ENCODE results near the gene RAB8B.

RAB8B gene

DNA sequence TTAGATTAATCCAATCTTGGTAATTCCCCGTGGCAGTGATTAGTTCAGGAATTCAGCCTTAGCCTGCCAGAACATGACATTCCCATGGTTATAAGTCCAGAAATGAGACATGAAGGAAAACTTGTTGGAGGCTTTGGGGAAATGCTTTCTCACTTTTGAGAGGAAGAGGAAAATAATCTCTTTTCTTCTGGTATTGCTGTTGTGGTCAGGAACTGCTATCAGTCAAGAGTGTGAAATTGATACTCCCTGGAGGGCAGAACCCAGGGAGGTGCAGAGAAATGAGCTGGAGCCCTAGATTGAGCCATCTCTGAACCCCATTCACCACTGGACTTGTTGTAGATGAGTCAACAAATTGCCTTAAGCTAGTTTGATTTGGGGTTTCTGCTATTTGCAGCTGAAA, 49.4 kb downstream of the RAB8B start:
- no peak for FAIRE-seq

DNA sequence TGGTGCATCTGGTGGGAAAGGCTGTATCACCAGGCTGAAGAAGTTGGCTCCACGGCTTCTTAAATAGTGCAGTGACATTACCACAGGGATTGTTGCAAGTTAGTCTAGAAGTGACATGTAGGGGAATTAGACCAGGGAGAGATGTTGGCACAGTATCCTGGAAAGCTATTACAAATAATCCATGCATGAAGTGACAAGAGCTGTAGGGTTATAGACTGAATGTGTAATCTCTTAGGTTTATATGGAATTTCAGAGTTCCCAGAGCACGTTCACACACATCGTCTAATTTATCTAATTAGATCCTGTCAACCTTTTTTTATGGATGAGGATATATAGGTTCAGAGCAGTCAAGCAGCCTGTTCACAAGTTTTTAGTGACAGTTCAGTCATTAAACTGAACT, 50.7 kb downstream of the RAB8B start:
- no peak for FAIRE-seq

DNA sequence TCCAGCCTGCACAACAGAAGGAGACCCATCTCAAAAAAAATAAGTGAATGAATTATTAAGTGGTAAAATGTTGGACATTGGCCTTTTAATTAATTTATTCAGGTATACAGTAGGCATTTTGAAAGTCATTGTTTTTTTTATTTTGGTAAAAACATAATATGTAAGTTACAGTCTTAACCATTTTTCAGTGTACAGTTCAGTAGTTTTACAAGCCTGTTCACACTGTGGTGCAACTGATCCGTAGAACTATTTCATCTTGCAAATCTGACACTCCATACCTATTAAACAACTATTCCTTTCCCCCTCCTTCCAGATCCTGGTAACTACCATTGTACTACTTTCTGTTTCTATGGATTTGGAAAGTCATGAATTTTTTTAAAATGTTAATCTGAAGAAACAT, 51.9 kb downstream of the RAB8B start:
- no peak for FAIRE-seq

DNA sequence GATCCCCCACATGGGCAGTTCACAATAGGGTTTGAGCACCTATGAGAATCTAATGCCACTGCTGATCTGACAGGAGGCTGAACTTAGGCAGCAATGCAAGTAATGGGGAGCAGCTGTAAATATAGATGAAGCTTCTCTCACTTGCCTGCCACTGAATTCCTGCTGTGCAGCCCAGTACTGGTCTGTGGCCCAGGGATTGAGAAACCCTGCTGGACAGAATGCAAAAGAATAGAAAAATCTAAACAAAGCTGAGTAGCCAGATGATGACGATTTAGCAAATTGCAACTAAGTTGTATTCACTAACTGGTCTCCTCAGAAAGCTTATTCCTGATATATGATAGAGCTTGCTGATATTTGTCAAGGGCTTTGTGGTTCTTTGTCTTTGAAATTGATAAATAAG, 53.7 kb downstream of the RAB8B start:
- FAIRE-seq, result no peak

DNA sequence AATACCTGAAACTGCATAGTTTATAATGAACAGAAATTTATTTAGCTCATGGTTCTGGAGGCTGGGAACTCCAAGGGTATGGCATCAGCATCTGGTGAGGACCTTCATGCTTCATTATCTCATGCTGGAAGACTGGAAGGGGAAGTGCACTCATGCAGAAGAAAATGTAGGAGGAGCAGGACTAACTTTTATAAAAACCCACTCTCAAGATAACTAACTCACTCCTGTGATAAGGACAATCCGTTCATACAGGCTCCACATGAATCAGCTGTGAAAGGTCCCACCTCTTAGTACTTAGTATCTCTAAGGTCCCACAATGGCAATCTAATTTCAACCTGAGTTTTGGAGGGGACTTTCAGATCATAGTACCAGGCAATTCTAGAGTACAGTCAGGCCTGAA, 54.4 kb downstream of the RAB8B start:
- no peak for FAIRE-seq

DNA sequence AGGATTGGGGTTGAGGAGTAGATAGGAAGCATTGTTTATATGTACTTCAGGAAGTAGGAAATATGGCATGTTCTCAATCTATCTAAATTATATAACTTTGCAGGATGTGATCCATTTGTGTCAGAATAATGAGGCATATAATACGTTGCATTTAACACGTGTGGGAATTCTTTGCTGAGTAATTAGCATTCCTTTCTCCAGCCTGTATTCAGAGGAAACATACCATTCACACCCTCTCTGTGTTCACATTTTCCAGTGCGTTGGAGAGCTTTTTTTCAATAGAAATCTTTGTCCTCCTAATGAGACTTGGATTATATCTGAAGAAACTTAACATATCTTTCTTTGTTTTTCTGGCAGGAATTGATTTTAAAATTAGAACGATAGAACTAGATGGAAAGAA, 55.0 kb downstream of the RAB8B start:
- FAIRE-seq, result no peak

DNA sequence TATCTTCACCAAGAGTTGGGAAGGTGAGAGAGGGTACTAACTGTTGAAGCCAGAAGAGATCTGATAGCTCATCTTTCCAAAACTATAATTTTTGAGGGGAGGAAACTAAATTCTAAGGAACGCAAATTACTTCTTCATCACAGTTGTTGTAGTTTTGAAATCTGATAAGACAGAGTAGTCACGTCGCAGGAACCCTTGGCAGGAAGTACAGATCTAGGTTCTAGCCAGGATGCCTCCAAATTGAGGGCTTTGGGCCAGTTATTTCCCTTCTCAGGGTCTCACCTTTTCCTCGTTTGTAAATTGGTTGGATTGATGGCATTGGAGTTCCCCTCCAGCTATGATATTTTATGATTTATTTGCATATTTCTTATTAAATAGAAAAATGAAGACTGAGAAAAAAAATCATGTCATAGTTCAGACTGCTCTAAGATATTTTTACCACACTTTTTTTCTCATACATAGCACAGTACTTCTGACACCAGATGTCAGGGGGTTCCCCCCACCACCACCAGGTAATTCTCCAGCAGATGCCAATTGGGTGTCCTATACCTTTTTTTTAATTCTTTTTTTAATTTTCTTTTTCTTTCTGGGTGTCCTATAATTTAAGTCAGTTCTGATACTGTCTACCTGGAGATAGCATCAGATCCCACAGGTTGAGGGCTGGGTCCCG, 55.7 kb downstream of the RAB8B start:
- FAIRE-seq, result no peak

DNA sequence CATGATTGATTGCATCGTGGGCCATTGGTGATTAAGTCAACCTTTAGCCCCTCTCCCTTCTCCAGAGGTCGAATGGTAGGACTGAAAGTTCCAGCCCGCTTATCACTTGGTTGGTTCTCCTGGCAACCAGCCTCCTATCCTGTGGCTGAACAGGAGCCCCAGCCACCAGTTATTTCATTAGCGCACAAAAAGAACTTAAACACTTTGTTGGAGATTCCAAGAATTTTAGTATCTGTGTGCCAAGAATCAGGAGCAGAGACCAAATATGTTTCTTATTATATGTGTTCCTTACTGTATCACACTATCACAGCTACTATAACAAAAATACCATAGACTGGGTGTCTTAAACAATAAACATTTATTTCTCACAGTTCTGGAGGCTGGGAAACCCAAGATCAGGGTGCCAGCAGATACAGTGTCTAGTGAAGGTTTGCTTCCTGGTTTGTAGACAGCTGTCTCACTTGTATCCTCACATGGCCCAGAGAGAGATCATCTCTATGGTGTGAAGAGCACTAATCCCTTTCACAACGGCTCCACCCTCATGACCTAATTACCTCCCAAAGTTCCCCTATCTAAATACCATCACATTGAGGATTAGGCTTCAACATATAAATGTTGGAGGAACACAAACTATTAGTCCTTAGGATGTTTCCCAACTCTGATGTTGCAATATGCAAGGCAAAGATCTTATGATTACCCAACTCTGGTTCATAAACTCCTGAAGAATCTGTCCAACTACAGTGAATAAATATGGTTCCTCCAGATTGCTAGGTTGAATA, 57.5 kb downstream of the RAB8B start:
- FAIRE-seq, result no peak

DNA sequence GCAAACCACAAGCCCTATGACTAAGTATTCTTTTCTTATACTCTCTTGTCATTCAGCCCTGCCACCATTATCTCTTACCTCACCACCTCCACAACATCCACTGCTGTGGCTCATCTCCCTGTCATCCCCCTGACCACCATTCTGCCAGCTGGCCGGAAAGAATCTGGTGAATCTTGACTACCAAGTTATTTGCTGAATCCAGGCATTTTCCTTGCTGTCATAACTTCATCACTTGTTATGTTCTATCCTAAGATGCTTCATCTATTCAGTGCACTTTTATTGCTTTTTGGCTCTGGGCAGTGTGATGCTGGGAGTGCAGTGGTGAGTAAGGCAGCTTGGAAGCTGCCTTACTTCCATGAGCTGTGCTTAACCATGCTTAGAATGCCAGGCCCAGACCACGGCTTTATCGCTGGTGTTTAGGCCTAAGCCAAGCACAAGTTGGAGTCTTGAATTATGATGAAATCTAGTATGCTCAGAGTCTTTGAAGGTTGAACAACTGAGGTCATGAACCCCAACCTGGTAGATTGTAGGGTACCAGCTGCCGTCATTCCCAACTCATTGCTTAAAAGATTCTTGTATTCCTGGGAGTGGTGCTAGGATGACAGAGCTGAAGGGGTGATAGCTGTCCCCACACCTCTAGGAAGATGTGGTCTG, 61.0 kb downstream of the RAB8B start:
- no peak for FAIRE-seq

DNA sequence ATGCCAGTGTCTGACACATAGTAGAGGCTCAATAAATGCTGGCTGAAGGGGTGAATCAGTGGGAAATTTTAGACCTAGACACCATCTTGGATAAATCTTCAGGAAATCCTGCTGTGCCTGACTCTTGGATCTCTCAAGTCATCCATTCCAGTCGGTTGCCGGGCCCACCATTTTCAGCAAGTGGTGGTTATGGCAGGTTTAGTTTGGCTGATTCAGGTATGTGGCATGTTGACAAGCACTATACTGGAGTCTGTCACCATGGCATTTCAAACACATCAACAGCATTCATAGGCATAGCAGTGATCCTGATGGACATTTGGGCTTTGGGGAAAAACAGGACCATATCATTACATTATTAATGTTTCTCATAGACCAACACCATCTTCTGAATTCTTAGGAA, 62.3 kb downstream of the RAB8B start:
- no peak for FAIRE-seq

DNA sequence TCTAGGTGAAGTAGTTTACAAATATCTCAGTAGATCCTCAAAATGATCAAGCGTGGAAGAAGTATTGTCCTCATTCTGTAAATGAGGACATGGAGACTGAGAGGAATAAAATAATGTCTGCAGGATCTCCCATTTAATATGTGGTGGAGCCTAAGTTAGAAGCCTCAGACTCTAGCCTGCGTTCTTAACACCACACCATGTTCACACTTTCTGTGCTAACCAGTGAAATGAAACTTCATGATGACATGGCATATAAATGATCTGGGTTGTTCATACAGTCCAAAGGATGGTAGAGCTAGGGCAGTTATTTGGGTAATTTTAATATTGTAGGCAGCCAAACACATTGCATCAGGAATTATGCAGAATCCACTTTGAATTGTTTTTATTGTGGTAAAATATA, 62.9 kb downstream of the RAB8B start:
- FAIRE-seq, result no peak

DNA sequence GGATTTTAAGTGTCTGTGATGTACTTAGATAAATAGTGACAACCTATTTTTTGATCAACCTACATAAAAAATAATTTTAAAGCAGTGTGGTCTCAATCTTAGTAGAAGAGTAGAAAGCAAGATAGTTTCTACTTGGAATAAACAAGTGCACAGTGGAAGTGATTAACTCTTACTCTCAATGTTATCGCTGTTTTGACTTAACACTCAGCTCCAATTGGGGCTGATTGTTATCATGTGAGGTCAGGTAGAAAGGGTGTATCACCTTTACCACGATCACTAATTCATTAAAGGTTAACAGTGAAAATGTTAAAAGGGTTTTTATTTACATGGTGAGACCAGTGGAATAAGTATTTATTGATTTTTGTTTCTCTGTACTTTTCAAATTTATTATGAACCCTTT, 65.6 kb downstream of the RAB8B start:
- FAIRE-seq, result no peak

DNA sequence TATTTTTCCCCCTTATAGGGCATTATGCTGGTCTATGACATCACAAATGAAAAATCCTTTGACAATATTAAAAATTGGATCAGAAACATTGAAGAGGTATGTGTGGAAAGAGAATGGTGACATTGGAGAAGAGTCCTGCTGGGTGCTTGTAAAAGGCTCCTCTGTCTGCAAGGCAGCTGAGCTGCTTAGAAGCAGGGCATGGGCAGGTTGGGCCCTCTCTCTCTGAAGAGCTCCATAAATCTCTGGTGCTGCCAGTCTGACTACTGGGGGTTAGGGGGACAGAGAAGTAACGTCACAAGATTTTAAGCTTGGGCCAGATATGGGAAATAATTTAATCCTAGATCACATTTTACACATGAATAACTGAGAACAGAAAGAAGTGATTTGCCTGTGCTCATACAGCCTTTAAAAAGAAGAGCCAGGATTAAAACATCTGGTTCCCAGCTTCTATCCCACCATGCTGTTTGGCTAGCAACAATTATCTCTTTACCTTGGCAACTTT, 66.1 kb downstream of the RAB8B start:
- no peak for FAIRE-seq

DNA sequence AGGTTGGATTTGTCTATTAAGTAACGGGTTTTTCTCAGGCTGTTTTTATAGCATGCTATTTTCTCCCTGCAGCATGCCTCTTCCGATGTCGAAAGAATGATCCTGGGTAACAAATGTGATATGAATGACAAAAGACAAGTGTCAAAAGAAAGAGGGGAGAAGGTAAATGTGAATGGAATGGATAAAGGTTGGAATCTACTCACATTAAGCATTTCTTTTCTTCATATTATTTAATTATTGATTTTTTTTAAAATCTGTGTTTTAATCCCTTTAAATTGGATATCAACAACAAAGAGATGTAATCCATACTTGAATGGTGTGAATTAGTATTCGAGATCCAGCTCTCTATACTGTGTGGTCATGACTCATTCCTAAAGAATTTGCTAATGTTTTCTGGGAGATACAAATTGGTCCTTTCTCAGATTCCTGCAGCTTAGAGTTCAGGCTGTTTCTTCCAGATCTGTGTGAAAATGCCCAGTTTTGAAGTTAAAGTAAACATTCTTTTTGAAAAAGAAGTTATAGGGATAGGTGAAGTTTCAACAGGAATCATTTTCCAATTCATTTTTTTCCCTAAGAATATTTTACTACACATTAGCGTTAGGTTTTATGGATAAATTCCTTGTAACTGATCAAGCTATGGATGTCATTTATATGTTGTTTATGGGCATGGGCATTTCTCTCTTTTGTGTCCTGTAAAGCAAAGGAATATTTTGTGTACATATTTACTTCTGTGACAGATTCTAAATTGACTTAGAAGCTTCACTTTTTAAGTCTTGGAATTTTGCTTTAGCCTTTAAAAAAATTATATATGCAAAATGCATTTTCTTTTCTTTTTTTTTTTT, 67.2 kb downstream of the RAB8B start:
- no peak for FAIRE-seq

DNA sequence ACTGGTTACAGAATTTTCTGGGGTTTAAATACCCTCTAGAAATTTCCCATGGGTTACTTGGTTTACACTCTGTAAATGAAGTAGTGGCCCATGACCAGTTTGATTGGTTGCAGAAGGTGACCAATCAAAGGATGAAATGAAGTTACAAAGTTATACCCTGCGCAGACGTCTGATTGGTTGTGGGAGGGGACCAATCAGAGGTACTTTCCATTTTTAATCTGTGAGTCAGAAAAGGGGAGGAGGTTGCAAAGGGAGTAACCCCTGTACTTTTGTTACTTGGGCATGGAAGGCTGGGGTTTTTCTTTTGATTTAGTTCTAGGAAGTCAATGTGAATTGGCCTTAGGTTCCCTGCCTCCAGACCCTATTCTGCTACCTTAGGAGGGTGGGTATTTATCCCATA, 69.3 kb downstream of the RAB8B start:
- no peak for FAIRE-seq

DNA sequence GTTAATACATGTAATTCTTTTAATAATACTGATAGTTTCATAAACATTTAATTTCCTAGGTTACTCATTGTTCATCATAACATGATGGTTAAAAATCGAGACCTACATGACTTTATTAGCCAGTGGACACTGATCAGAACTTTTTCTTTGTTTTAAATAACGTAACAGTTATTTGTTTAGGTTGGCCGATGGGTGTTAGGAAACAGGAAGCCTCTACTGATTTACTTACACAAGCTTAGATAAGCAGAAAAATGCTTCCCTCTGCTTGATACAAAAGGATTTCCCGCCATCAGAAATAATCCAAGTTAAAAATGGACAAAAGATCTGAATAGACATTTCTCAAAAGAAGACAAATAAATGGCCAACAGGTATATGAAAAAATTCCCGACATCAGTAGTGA, 71.4 kb downstream of the RAB8B start:
- FAIRE-seq, result no peak

DNA sequence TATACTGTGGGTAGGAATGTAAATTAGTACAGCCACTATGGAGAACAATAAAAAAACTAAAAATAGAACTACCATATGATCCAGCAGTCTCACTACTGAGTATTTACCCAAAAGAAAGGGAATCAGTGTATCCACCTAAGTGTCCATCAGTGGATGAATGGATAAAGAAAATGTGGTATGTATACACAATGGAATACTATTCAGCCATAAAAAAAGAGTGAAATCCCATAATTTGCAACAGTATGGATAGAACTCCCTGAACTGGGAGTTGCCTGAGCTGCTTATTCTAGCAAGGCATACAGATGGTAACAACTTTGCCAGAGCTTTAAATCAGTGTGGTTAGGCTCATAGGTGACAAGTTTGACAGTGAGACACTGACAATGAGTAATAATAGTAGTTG, 71.9 kb downstream of the RAB8B start:
- no peak for FAIRE-seq

DNA sequence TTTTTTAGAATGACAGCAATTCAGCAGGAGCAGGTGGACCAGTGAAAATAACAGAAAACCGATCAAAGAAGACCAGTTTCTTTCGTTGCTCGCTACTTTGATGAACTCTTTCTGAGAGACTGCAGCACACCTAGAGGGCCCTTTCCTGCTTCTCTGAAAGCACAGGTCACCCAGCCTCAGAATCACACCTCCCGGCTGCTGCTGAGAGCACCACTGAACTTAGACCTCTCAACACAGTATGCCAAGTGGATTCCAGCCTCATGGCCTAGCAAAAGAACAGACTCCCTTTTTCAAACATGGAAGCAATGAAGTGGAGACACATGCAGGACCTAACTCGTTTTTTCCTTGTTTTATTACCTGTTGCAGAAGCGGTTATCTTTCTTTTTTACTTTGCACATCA, 74.1 kb downstream of the RAB8B start:
- no peak for FAIRE-seq

DNA sequence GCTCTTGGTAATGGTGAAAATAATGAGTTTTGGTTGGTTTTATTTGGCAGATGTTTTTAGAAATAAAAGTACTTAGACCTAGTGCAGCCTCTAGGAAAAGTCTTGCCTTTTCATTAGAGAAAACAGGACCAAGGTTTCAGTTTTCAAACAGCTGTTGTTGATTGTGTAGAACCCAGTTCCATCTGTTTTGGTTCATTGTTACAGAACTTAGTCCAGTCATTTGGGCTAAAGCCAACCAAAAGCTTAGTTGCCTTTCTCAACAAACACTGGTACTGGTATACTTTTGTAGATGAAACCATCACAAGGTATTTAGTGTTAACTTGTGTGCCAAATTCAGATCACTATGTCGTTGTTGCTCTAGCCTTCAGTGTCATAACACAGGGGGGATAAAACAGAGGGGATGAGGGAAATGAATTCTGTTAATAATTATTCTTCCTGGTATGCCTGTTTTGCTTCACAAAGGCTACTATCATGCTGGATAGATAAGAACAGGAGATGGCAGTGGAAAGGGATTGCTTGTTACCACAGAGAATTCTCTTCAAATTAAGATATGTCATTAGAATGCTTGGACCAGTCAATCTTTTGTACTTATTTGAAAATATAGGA, 75.4 kb downstream of the RAB8B start:
- FAIRE-seq, result no peak

DNA sequence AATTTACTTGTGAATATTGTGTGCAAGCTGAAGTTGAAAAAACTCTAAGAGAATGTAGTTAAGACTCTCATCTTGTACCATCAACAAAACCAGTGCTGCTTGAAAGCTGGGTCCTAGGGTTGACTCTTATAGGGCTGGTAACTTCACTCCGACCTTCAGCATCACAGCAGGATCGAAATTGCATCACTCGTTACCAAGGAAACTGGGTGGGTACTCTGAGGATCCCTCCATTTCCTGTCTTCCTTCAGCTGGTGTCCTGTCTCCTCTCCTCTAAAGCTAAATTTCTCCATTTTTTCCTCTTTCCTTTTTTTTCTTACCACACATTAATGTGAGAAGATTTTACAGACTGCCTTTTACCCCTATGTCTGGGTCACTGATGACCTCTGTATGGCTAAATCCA, 85.0 kb downstream of the RAB8B start:
- FAIRE-seq, result no peak

DNA sequence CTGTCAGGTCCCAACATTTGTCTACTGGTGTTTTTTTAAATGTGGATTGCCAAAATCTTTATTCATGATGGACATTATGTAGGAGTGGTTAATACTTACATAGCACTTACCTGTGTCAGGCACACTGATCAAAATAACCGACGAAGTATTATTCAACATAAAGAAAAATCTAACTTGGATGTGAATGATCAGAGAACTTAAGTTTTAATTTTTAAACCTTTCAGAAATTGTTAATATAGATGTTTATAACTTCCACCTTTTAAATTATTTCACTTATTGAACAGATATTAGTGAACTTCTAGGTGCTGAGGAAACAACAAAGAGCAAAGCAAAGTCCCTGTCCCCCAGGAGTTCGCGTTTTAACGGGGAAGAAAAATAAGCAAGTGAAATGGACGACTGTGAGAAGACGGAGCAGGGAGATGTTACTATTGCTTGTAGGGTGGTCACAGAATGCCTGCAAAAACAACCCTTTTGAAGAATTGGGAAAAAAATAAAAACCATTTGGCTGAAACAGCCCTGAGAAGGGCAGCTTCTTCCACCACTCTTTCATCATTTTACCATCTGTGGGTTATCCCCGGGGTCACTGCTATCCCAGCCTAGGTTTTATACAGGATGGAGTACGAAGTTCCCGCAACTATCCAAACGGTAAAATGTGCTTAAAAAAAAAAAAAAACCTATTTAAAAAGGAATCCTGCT, 87.1 kb downstream of the RAB8B start:
- no peak for FAIRE-seq

Measured in islet of Langerhans (tissue), 1 donor.